NCI-H146 (cell line): ENCODE results near the gene CCDC28B.
A peak's percentile ranks its signal among the peaks of the same experiment; 100 is the strongest.
"Not testable (repeated sequence)": the region's sequence is repeated elsewhere in the genome, so short reads cannot be mapped to it uniquely, and the experiment has no call there.

ENCODE experiments used
- DNase-seq: peaks from one replicate; lab custom pipeline; 2025; lab: John Stamatoyannopoulos, UW

CCDC28B gene

GRCh38 chr1:32200226-32201010 lies at the start of gene CCDC28B:
CCDC28B (plus strand) TSS chr1:32200595; CDS start chr1:32201936, 1,341 bp downstream.
- DNase-seq, result peak; percentile 66

GRCh38 chr1:32150847-32151246 lies 49.5 kb upstream of the CCDC28B start:
- DNase-seq, result no peak

GRCh38 chr1:32151319-32151787 lies 49.0 kb upstream of the CCDC28B start:
- no peak for DNase-seq

- DNase-seq, result no peak
These were observed 41.2 kb upstream of the CCDC28B start for GRCh38 chr1:32159189-32159588.

GRCh38 chr1:32163405-32163804 lies 37.0 kb upstream of the CCDC28B start:
- DNase-seq, result no peak

- DNase-seq, result not testable (repeated sequence)
These were observed 34.8 kb upstream of the CCDC28B start for GRCh38 chr1:32165633-32166032.

GRCh38 chr1:32170991-32171390 lies 29.4 kb upstream of the CCDC28B start:
- no peak for DNase-seq

GRCh38 chr1:32172621-32173245 lies 27.7 kb upstream of the CCDC28B start:
- DNase-seq, result no peak

GRCh38 chr1:32178380-32179192 lies 21.8 kb upstream of the CCDC28B start:
- no peak for DNase-seq

GRCh38 chr1:32179193-32179442 lies 21.3 kb upstream of the CCDC28B start:
- no peak for DNase-seq

GRCh38 chr1:32179443-32180185 lies 20.8 kb upstream of the CCDC28B start, which contains the start of gene TXLNA:
TXLNA (plus strand) TSS chr1:32179675; CDS start chr1:32180346, 671 bp downstream.
- peak; percentile 88 for DNase-seq

GRCh38 chr1:32180186-32181060 lies 20.0 kb upstream of the CCDC28B start:
- peak; percentile 25 for DNase-seq

- no peak for DNase-seq
These were observed 19.3 kb upstream of the CCDC28B start for GRCh38 chr1:32181065-32181464.

- no peak for DNase-seq
These were observed 18.8 kb upstream of the CCDC28B start for GRCh38 chr1:32181563-32181962.

- DNase-seq, result no peak
These were observed 18.3 kb upstream of the CCDC28B start for GRCh38 chr1:32182060-32182459.

- DNase-seq, result no peak
These were observed 15.7 kb upstream of the CCDC28B start for GRCh38 chr1:32184650-32185049.

- no peak for DNase-seq
These were observed 14.3 kb upstream of the CCDC28B start for GRCh38 chr1:32186077-32186476.

GRCh38 chr1:32186491-32186890 lies 13.9 kb upstream of the CCDC28B start:
- no peak for DNase-seq

GRCh38 chr1:32187850-32188249 lies 12.5 kb upstream of the CCDC28B start:
- no peak for DNase-seq

GRCh38 chr1:32192220-32192948 lies 8.0 kb upstream of the CCDC28B start:
- DNase-seq, result no peak
